ENCODE data around the gene CCDC40. TPM values are rescaled to one million over a fixed set of nuclear protein-coding genes. Genes with fewer than 3 reads are reported as not detected.

CCDC40 gene
- total and polyA plus RNA-seq, 2 of the 13 experiments (the other 11 are each of a cell fraction or from before 2014, with no cell fraction given), result 4.1 to 5.5 TPM

DNA sequence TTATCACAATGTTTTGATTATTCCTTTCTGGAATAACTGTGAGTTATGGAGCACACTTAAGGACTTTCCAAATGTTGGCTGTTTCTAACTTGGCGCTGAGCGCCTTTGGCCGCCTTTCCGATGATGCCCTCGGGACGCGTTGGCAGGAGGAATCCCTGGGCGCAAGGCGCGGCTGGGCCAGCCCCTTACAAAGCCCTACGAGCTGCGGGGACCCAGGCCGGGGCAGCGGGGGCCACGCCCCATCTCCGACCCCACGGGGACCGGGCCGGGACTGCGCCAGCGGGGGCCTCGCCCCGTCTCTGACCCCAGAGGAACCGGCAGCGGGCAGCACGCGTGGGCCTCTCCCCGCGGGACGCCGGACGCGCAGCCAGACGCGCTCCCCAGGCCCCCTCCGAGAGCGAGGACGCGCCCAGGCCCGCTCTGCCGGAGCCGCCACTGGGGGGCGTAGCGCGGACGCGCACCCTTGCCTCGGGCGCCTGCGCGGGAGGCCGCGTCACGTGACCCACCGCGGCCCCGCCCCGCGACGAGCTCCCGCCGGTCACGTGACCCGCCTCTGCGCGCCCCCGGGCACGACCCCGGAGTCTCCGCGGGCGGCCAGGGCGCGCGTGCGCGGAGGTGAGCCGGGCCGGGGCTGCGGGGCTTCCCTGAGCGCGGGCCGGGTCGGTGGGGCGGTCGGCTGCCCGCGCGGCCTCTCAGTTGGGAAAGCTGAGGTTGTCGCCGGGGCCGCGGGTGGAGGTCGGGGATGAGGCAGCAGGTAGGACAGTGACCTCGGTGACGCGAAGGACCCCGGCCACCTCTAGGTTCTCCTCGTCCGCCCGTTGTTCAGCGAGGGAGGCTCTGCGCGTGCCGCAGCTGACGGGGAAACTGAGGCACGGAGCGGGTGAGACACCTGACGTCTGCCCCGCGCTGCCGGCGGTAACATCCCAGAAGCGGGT is 64.8 kb downstream of the CCDC40 start, which contains the start of gene GAA (continued):
- TF ChIP-seq ATF2 (CRISPR knock-in tag; IDR thresholded peaks at IDR 0.05), result peak; percentile 34; the same call in 1 of the 2 replicates
- no peak for TF ChIP-seq ZNF570 (CRISPR knock-in tag; IDR thresholded peaks at IDR 0.05; ENCODE audit: borderline replicate concordance)
- TF ChIP-seq MTA3 (CRISPR knock-in tag; IDR thresholded peaks at IDR 0.05), result no peak
- TF ChIP-seq NFKBIZ (CRISPR knock-in tag; IDR thresholded peaks at IDR 0.05), result no peak
- 0 out of 2 replicates have a peak, but pooled peaks have one; percentile 3 for TF ChIP-seq ZNF598 (CRISPR knock-in tag; IDR thresholded peaks at IDR 0.05; ENCODE audit: borderline replicate concordance)
- TF ChIP-seq NCOR1 (IDR thresholded peaks at IDR 0.05; ENCODE audit: borderline replicate concordance, low read length), result no peak
- TF ChIP-seq HHEX (CRISPR knock-in tag; IDR thresholded peaks at IDR 0.05), result no peak
- TF ChIP-seq, protein P1, sequence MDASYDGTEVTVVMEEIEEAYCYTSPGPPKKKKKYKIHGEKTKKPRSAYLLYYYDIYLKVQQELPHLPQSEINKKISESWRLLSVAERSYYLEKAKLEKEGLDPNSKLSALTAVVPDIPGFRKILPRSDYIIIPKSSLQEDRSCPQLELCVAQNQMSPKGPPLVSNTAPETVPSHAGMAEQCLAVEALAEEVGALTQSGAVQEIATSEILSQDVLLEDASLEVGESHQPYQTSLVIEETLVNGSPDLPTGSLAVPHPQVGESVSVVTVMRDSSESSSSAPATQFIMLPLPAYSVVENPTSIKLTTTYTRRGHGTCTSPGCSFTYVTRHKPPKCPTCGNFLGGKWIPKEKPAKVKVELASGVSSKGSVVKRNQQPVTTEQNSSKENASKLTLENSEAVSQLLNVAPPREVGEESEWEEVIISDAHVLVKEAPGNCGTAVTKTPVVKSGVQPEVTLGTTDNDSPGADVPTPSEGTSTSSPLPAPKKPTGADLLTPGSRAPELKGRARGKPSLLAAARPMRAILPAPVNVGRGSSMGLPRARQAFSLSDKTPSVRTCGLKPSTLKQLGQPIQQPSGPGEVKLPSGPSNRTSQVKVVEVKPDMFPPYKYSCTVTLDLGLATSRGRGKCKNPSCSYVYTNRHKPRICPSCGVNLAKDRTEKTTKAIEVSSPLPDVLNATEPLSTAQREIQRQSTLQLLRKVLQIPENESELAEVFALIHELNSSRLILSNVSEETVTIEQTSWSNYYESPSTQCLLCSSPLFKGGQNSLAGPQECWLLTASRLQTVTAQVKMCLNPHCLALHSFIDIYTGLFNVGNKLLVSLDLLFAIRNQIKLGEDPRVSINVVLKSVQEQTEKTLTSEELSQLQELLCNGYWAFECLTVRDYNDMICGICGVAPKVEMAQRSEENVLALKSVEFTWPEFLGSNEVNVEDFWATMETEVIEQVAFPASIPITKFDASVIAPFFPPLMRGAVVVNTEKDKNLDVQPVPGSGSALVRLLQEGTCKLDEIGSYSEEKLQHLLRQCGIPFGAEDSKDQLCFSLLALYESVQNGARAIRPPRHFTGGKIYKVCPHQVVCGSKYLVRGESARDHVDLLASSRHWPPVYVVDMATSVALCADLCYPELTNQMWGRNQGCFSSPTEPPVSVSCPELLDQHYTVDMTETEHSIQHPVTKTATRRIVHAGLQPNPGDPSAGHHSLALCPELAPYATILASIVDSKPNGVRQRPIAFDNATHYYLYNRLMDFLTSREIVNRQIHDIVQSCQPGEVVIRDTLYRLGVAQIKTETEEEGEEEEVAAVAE (CRISPR knock-in tag; IDR thresholded peaks at IDR 0.05; ENCODE audit: borderline replicate concordance), result no peak
- no peak for TF ChIP-seq ZFP62 (CRISPR knock-in tag; IDR thresholded peaks at IDR 0.05)
- TF ChIP-seq ARID4A (CRISPR knock-in tag; IDR thresholded peaks at IDR 0.05; ENCODE audit: borderline replicate concordance), result peak; percentile 77
- TF ChIP-seq, protein P2, sequence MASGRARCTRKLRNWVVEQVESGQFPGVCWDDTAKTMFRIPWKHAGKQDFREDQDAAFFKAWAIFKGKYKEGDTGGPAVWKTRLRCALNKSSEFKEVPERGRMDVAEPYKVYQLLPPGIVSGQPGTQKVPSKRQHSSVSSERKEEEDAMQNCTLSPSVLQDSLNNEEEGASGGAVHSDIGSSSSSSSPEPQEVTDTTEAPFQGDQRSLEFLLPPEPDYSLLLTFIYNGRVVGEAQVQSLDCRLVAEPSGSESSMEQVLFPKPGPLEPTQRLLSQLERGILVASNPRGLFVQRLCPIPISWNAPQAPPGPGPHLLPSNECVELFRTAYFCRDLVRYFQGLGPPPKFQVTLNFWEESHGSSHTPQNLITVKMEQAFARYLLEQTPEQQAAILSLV (CRISPR knock-in tag; IDR thresholded peaks at IDR 0.05; ENCODE audit: borderline replicate concordance), result peak; percentile 88; the same call in 1 of the 2 replicates
- TF ChIP-seq DPF2 (CRISPR knock-in tag; IDR thresholded peaks at IDR 0.05; ENCODE audit: borderline replicate concordance, low read depth), result 0 out of 2 replicates have a peak, but pooled peaks have one; percentile 26
- no peak; the same call in 1 of the 2 replicates for TF ChIP-seq MBNL3 (CRISPR knock-in tag; conservative IDR thresholded peaks at IDR 0.05)
- TF ChIP-seq STAG1 (CRISPR knock-in tag; IDR thresholded peaks at IDR 0.05), result peak; percentile 47
- no peak for TF ChIP-seq FOXA3 (CRISPR knock-in tag; IDR thresholded peaks at IDR 0.05)
- no peak for TF ChIP-seq POLR2AphosphoS2 (IDR thresholded peaks at IDR 0.05; ENCODE audit: low read depth, low read length)
